ENCODE data around the gene DGKZ. TPM values are rescaled to one million over a fixed set of nuclear protein-coding genes. Genes with fewer than 3 reads are reported as not detected.
A peak's percentile ranks its signal among the peaks of the same experiment; 100 is the strongest.

The DGKZ gene
- polyA plus RNA-seq, 3 donors, result 30.4 to 217 (median 33.4) TPM

- no peak for DNase-seq
These were observed 67.2 kb downstream of the DGKZ start for GRCh38 chr11:46414466-46414796.

GRCh38 chr11:46414879-46415278 is 67.6 kb downstream of the DGKZ start:
- no peak overlapping the region for H3K9ac ChIP-seq (ENCODE audit: insufficient read depth, low read length, poor library complexity, severe bottlenecking)
- DNase-seq, result no peak
- Mint-ChIP-seq H3K4me1 (no peaks in the 10 kb centered on the region), H3K36me3 (peaks cover 61 to 67% of the 10 kb centered on the region in 2 donors), H3K27ac (peak overlapping the region in 1 of 7 donors; percentile 20), H3K27me3 (ENCODE audit: low read depth in 3 of 3) (no peaks in the 10 kb centered on the region), H3K9me3 (no peaks in the 10 kb centered on the region), H3K4me3 (no peak overlapping the region)
- intact Hi-C loops (cut with micrococcal nuclease), result no loop called here
- H3K9me3 ChIP-seq (replicated peaks in 1 of 2; ENCODE audit: control insufficient read depth in 1 of 2, insufficient read depth in 1 of 2, low read length in 2 of 2), result no peaks in the 10 kb centered on the region
- peaks cover 45 to 70% of the 10 kb centered on the region in 2 donors for H3K36me3 ChIP-seq (replicated peaks in 1 of 2; ENCODE audit: control insufficient read depth in 1 of 2, insufficient read depth in 2 of 2, low read length in 2 of 2)
- no peak overlapping the region for H3K27ac ChIP-seq (ENCODE audit: low read depth in 1 of 2, low read length in 2 of 2)
- WGBS (ENCODE audit: insufficient coverage), result 0% methylated on average over 1 of the region's 3 CpGs
- H3K4me2 ChIP-seq (replicated peaks; ENCODE audit: extremely low read depth, low read length, poor library complexity, severe bottlenecking), result no peak overlapping the region
- no peak overlapping the region for H2AFZ ChIP-seq (ENCODE audit: insufficient read depth, low read depth, low read length, poor library complexity, severe bottlenecking)
- no peaks in the 10 kb centered on the region for H3K79me2 ChIP-seq (ENCODE audit: insufficient read depth, low read length)
- no peak overlapping the region for H3K4me3 ChIP-seq (replicated peaks in 1 of 3; ENCODE audit: low read depth in 2 of 3, low read length in 3 of 3)
- TF ChIP-seq CTCF (IDR thresholded peaks at IDR 0.05), result no peak
- H3K4me1 ChIP-seq (ENCODE audit: control insufficient read depth in 1 of 2, insufficient read depth in 2 of 2, low read length in 2 of 2), result no peaks in the 10 kb centered on the region
- no peaks in the 10 kb centered on the region for H3K27me3 ChIP-seq (ENCODE audit: control insufficient read depth in 2 of 2, insufficient read depth in 2 of 2, low read length in 2 of 2)
- no peaks in the 10 kb centered on the region for H4K20me1 ChIP-seq (ENCODE audit: insufficient read depth, low read length)

More at GRCh38 chr11:46414466-46414796, 67.2 kb downstream of the DGKZ start:
- H3K4me2 ChIP-seq (replicated peaks; ENCODE audit: extremely low read depth, low read length, poor library complexity, severe bottlenecking), result no peak overlapping the region
- H4K20me1 ChIP-seq (ENCODE audit: insufficient read depth, low read length), result no peaks in the 10 kb centered on the region
- H3K9ac ChIP-seq (ENCODE audit: insufficient read depth, low read length, poor library complexity, severe bottlenecking), result no peak overlapping the region
- H2AFZ ChIP-seq (ENCODE audit: insufficient read depth, low read depth, low read length, poor library complexity, severe bottlenecking), result no peak overlapping the region
- intact Hi-C loops (cut with micrococcal nuclease), result no loop called here
- H3K4me1 ChIP-seq (ENCODE audit: control insufficient read depth in 1 of 2, insufficient read depth in 2 of 2, low read length in 2 of 2), result no peaks in the 10 kb centered on the region
- H3K79me2 ChIP-seq (ENCODE audit: insufficient read depth, low read length), result no peaks in the 10 kb centered on the region
- H3K9me3 ChIP-seq (replicated peaks in 1 of 2; ENCODE audit: control insufficient read depth in 1 of 2, insufficient read depth in 1 of 2, low read length in 2 of 2), result no peaks in the 10 kb centered on the region
- no peak for TF ChIP-seq CTCF (IDR thresholded peaks at IDR 0.05)
- no peak overlapping the region for H3K27ac Mint-ChIP-seq
- no peaks in the 10 kb centered on the region for H3K27me3 Mint-ChIP-seq (ENCODE audit: low read depth in 3 of 3)
- H3K36me3 Mint-ChIP-seq, result peaks cover 62 to 69% of the 10 kb centered on the region in 2 donors
- H3K36me3 ChIP-seq (replicated peaks in 1 of 2; ENCODE audit: control insufficient read depth in 1 of 2, insufficient read depth in 2 of 2, low read length in 2 of 2), result peaks cover 49 to 73% of the 10 kb centered on the region in 2 donors
- 95% methylated on average over 3 of the region's 5 CpGs for WGBS (ENCODE audit: insufficient coverage)
- no peak overlapping the region for H3K4me3 Mint-ChIP-seq
- no peak overlapping the region for H3K27ac ChIP-seq (ENCODE audit: low read depth in 1 of 2, low read length in 2 of 2)
- H3K4me1 Mint-ChIP-seq, result no peaks in the 10 kb centered on the region
- H3K9me3 Mint-ChIP-seq, result no peaks in the 10 kb centered on the region
- no peaks in the 10 kb centered on the region for H3K27me3 ChIP-seq (ENCODE audit: control insufficient read depth in 2 of 2, insufficient read depth in 2 of 2, low read length in 2 of 2)
- H3K4me3 ChIP-seq (replicated peaks in 1 of 3; ENCODE audit: low read depth in 2 of 3, low read length in 3 of 3), result no peak overlapping the region

Measured in CD14-positive monocyte (primary cell).